Measurements from ENCODE around the gene SKIC8. TPM values are rescaled to one million over a fixed set of nuclear protein-coding genes. Genes with fewer than 3 reads are reported as not detected.

SKIC8 gene
- total and polyA plus RNA-seq, 2 donors: 63.9 to 91.1 TPM

GRCh38 chr15:78243491-78243941 lies 55.9 kb downstream of the SKIC8 start:
- Histone ChIP-seq H3K36me3 (ENCODE audit: control insufficient read depth in 2 of 2, insufficient read depth in 2 of 2, low read length in 1 of 2) (no peaks in the 10 kb centered on the region), H3K4me1 (ENCODE audit: control insufficient read depth in 2 of 2, insufficient read depth in 2 of 2, low read length in 2 of 2) (peaks cover 0 to 15% of the 10 kb centered on the region in 2 donors), H3K4me3 (ENCODE audit: low read length in 2 of 2) (no peak overlapping the region), H3K27ac (ENCODE audit: low read depth in 1 of 2, low read length in 1 of 2) (no peak overlapping the region), H3K27me3 (ENCODE audit: control insufficient read depth in 2 of 2, insufficient read depth in 1 of 2, low read length in 1 of 2) (peaks cover 0 to 2% of the 10 kb centered on the region in 2 donors), H3K9me3 (ENCODE audit: control insufficient read depth in 2 of 2, insufficient read depth in 1 of 2, low read length in 1 of 2) (peaks cover 0 to 4% of the 10 kb centered on the region in 2 donors)
- 94% methylated on average over 6 of the region's 6 CpGs for WGBS
- DNase-seq (ENCODE audit: low read depth in 6 of 9, low spot score in 9 of 9): no peak

- Histone ChIP-seq H3K36me3 (ENCODE audit: control insufficient read depth in 2 of 2, insufficient read depth in 2 of 2, low read length in 1 of 2) (no peaks in the 10 kb centered on the region), H3K4me3 (ENCODE audit: low read length in 2 of 2) (no peak overlapping the region), H3K9me3 (ENCODE audit: control insufficient read depth in 2 of 2, insufficient read depth in 1 of 2, low read length in 1 of 2) (peaks cover 0 to 4% of the 10 kb centered on the region in 2 donors), H3K4me1 (ENCODE audit: control insufficient read depth in 2 of 2, insufficient read depth in 2 of 2, low read length in 2 of 2) (peaks cover 0 to 15% of the 10 kb centered on the region in 2 donors), H3K27me3 (ENCODE audit: control insufficient read depth in 2 of 2, insufficient read depth in 1 of 2, low read length in 1 of 2) (peaks cover 0 to 2% of the 10 kb centered on the region in 2 donors), H3K27ac (ENCODE audit: low read depth in 1 of 2, low read length in 1 of 2) (peak overlapping the region in 1 of 2 donors; percentile 12)
- 94% methylated on average over 6 of the region's 6 CpGs for WGBS
- DNase-seq (ENCODE audit: low read depth in 6 of 9, low spot score in 9 of 9): no peak
Measured at GRCh38 chr15:78243058-78243457, 56.4 kb downstream of the SKIC8 start.

GRCh38 chr15:78242128-78242527 lies 57.3 kb downstream of the SKIC8 start:
- Histone ChIP-seq H3K27me3 (ENCODE audit: control insufficient read depth in 2 of 2, insufficient read depth in 1 of 2, low read length in 1 of 2) (peaks cover 0 to 2% of the 10 kb centered on the region in 2 donors), H3K4me3 (ENCODE audit: low read length in 2 of 2) (no peak overlapping the region), H3K27ac (ENCODE audit: low read depth in 1 of 2, low read length in 1 of 2) (no peak overlapping the region), H3K4me1 (ENCODE audit: control insufficient read depth in 2 of 2, insufficient read depth in 2 of 2, low read length in 2 of 2) (peaks cover 0 to 15% of the 10 kb centered on the region in 2 donors), H3K36me3 (ENCODE audit: control insufficient read depth in 2 of 2, insufficient read depth in 2 of 2, low read length in 1 of 2) (no peaks in the 10 kb centered on the region), H3K9me3 (ENCODE audit: control insufficient read depth in 2 of 2, insufficient read depth in 1 of 2, low read length in 1 of 2) (peaks cover 0 to 4% of the 10 kb centered on the region in 2 donors)
- DNase-seq (ENCODE audit: low read depth in 6 of 9, low spot score in 9 of 9): peak in 1 of 9 donors; percentile 39
- 85% methylated on average over 5 of the region's 5 CpGs for WGBS

- Histone ChIP-seq H3K9me3 (ENCODE audit: control insufficient read depth in 2 of 2, insufficient read depth in 1 of 2, low read length in 1 of 2) (no peaks in the 10 kb centered on the region), H3K36me3 (ENCODE audit: control insufficient read depth in 2 of 2, insufficient read depth in 2 of 2, low read length in 1 of 2) (no peaks in the 10 kb centered on the region), H3K4me1 (ENCODE audit: control insufficient read depth in 2 of 2, insufficient read depth in 2 of 2, low read length in 2 of 2) (peaks cover 0 to 15% of the 10 kb centered on the region in 2 donors), H3K4me3 (ENCODE audit: low read length in 2 of 2) (no peak overlapping the region), H3K27ac (ENCODE audit: low read depth in 1 of 2, low read length in 1 of 2) (no peak overlapping the region), H3K27me3 (ENCODE audit: control insufficient read depth in 2 of 2, insufficient read depth in 1 of 2, low read length in 1 of 2) (peaks cover 0 to 2% of the 10 kb centered on the region in 2 donors)
- peak; percentile 52 to 88 (median 71) for DNase-seq (ENCODE audit: low read depth in 6 of 9, low spot score in 9 of 9)
- WGBS: 19% methylated on average over 12 of the region's 12 CpGs
Measured at GRCh38 chr15:78241017-78241416, 58.4 kb downstream of the SKIC8 start.

DNA sequence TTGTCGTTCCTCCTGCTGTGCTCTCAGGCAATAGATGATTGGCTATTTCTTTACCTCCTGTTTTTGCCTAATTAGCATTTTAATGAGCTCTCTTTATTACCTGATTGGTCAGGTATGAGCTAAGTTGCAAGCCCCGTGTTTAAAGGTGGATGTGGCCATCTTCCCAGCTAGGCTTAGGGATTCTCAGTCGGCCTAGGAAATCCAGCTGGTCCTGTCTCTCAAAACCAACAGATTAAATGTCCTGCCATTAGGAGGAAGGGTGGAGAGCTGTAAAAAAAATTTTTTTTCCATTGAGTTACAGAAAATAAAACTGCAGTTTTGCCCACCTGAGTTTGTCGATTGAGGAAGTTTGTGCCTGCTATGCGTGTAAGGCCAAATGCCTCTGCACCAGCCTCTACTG lies 59.6 kb downstream of the SKIC8 start:
- no peak for DNase-seq (ENCODE audit: low read depth in 6 of 9, low spot score in 9 of 9)
- 85% methylated on average over 5 of the region's 5 CpGs for WGBS
- Histone ChIP-seq H3K27ac (ENCODE audit: low read depth in 1 of 2, low read length in 1 of 2) (no peak overlapping the region), H3K36me3 (ENCODE audit: control insufficient read depth in 2 of 2, insufficient read depth in 2 of 2, low read length in 1 of 2) (no peaks in the 10 kb centered on the region), H3K27me3 (ENCODE audit: control insufficient read depth in 2 of 2, insufficient read depth in 1 of 2, low read length in 1 of 2) (peaks cover 0 to 2% of the 10 kb centered on the region in 2 donors), H3K4me1 (ENCODE audit: control insufficient read depth in 2 of 2, insufficient read depth in 2 of 2, low read length in 2 of 2) (peaks cover 0 to 15% of the 10 kb centered on the region in 2 donors), H3K9me3 (ENCODE audit: control insufficient read depth in 2 of 2, insufficient read depth in 1 of 2, low read length in 1 of 2) (no peaks in the 10 kb centered on the region), H3K4me3 (ENCODE audit: low read length in 2 of 2) (no peak overlapping the region)

DNA sequence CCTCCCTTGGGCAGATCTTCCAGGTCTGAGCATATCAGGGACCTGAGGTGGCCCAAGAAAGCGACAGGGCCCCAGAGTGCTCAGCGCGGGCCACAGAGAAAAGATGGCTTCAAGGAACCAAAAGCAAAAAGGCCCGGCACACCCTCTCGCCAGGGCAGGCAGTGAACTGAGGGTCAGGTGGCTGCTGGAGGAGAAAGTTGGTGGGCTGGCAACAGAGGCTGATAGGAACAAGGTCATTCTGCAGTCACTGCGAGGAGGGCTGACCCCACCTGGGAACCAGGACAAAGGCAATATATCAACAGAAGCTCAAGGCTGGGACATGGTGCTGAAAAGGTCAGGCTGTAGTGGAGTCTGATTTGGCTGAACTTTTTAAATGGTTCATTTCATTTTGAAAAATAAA lies 62.3 kb downstream of the SKIC8 start:
- 98% methylated on average over 6 of the region's 6 CpGs for WGBS
- Histone ChIP-seq H3K36me3 (ENCODE audit: control insufficient read depth in 2 of 2, insufficient read depth in 2 of 2, low read length in 1 of 2) (no peaks in the 10 kb centered on the region), H3K27ac (ENCODE audit: low read depth in 1 of 2, low read length in 1 of 2) (no peak overlapping the region), H3K27me3 (ENCODE audit: control insufficient read depth in 2 of 2, insufficient read depth in 1 of 2, low read length in 1 of 2) (peaks cover 0 to 2% of the 10 kb centered on the region in 2 donors), H3K9me3 (ENCODE audit: control insufficient read depth in 2 of 2, insufficient read depth in 1 of 2, low read length in 1 of 2) (no peaks in the 10 kb centered on the region), H3K4me3 (ENCODE audit: low read length in 2 of 2) (no peak overlapping the region), H3K4me1 (ENCODE audit: control insufficient read depth in 2 of 2, insufficient read depth in 2 of 2, low read length in 2 of 2) (peaks cover 0 to 3% of the 10 kb centered on the region in 2 donors)
- DNase-seq (ENCODE audit: low read depth in 6 of 9, low spot score in 9 of 9): no peak

GRCh38 chr15:78236491-78236890 lies 62.9 kb downstream of the SKIC8 start:
- 94% methylated on average over 6 of the region's 6 CpGs for WGBS
- peaks cover 0 to 2% of the 10 kb centered on the region in 2 donors for H3K27me3 ChIP-seq (ENCODE audit: control insufficient read depth in 2 of 2, insufficient read depth in 1 of 2, low read length in 1 of 2)
- no peaks in the 10 kb centered on the region for H3K9me3 ChIP-seq (ENCODE audit: control insufficient read depth in 2 of 2, insufficient read depth in 1 of 2, low read length in 1 of 2)
- DNase-seq (ENCODE audit: low read depth in 6 of 9, low spot score in 9 of 9): no peak
- peaks cover 0 to 3% of the 10 kb centered on the region in 2 donors for H3K4me1 ChIP-seq (ENCODE audit: control insufficient read depth in 2 of 2, insufficient read depth in 2 of 2, low read length in 2 of 2)
- no peak overlapping the region for H3K27ac ChIP-seq (ENCODE audit: low read depth in 1 of 2, low read length in 1 of 2)
- no peaks in the 10 kb centered on the region for H3K36me3 ChIP-seq (ENCODE audit: control insufficient read depth in 2 of 2, insufficient read depth in 2 of 2, low read length in 1 of 2)
- no peak overlapping the region for H3K4me3 ChIP-seq (ENCODE audit: low read length in 2 of 2)

GRCh38 chr15:78234515-78235040 lies 64.8 kb downstream of the SKIC8 start, which contains the start of gene ACSBG1:
TSS of gene ACSBG1 (minus strand) at chr15:78234565. CDS start at chr15:78234501, 64 bp downstream.
- Histone ChIP-seq H3K27me3 (ENCODE audit: control insufficient read depth in 2 of 2, insufficient read depth in 1 of 2, low read length in 1 of 2) (no peaks in the 10 kb centered on the region), H3K36me3 (ENCODE audit: control insufficient read depth in 2 of 2, insufficient read depth in 2 of 2, low read length in 1 of 2) (no peaks in the 10 kb centered on the region), H3K9me3 (ENCODE audit: control insufficient read depth in 2 of 2, insufficient read depth in 1 of 2, low read length in 1 of 2) (no peaks in the 10 kb centered on the region), H3K27ac (ENCODE audit: low read depth in 1 of 2, low read length in 1 of 2) (no peak within 1 kb of the TSS), H3K4me1 (ENCODE audit: control insufficient read depth in 2 of 2, insufficient read depth in 2 of 2, low read length in 2 of 2) (no peaks in the 10 kb centered on the region), H3K4me3 (ENCODE audit: low read length in 2 of 2) (no peak within 1 kb of the TSS)
- WGBS: 44% methylated on average over 6 of the region's 6 CpGs
- DNase-seq (ENCODE audit: low read depth in 6 of 9, low spot score in 9 of 9): no peak

- Histone ChIP-seq H3K27me3 (ENCODE audit: control insufficient read depth in 2 of 2, insufficient read depth in 1 of 2, low read length in 1 of 2) (no peaks in the 10 kb centered on the region), H3K4me3 (ENCODE audit: low read length in 2 of 2) (no peak overlapping the region), H3K36me3 (ENCODE audit: control insufficient read depth in 2 of 2, insufficient read depth in 2 of 2, low read length in 1 of 2) (no peaks in the 10 kb centered on the region), H3K9me3 (ENCODE audit: control insufficient read depth in 2 of 2, insufficient read depth in 1 of 2, low read length in 1 of 2) (no peaks in the 10 kb centered on the region), H3K4me1 (ENCODE audit: control insufficient read depth in 2 of 2, insufficient read depth in 2 of 2, low read length in 2 of 2) (no peaks in the 10 kb centered on the region), H3K27ac (ENCODE audit: low read depth in 1 of 2, low read length in 1 of 2) (no peak overlapping the region)
- DNase-seq (ENCODE audit: low read depth in 6 of 9, low spot score in 9 of 9): no peak
- 81% methylated on average over 11 of the region's 11 CpGs for WGBS
Measured at GRCh38 chr15:78233496-78233895, 65.9 kb downstream of the SKIC8 start.

All from thymus (tissue), 11 donors.